DND-41 (cell line): ENCODE measurements around the gene FAM174A.
A peak's percentile ranks its signal among the peaks of the same experiment; 100 is the strongest.

Source experiments
- ATAC-seq: fragments of 200-7000 bp; cut with Tn5 transposase; 3 replicates; pipeline ENCODE4 v1.9.1; 2021; ENCODE audit warnings: low read depth; ENCODE audit not compliant: insufficient read depth
- DNase-seq: peaks from one replicate; pipeline ENCODE4 v3.0.0-alpha.2; 2020
- H2AFZ ChIP-seq: 2 replicates; pipeline ENCODE4 v1.6.0; 2012; ENCODE audit warnings: low read depth, low read length
- H3K27ac ChIP-seq: 2 replicates; pipeline ENCODE4 v1.5.1; 2012; ENCODE audit warnings: low read length, inconsistent platforms
- H3K27me3 ChIP-seq: fragments of 200-600 bp; sonication (generic); 2 replicates; pipeline ENCODE4 v1.6.0; 2012; ENCODE audit warnings: low read length, mild to moderate bottlenecking, inconsistent platforms; ENCODE audit not compliant: insufficient read depth, poor library complexity
- H3K36me3 ChIP-seq: 2 replicates; pipeline ENCODE4 v1.5.1; 2012; ENCODE audit warnings: low read length, inconsistent platforms; ENCODE audit not compliant: insufficient read depth
- H3K4me1 ChIP-seq: 2 replicates; pipeline ENCODE4 v1.5.1; 2012; ENCODE audit warnings: mild to moderate bottlenecking, low read length; ENCODE audit not compliant: insufficient read depth
- H3K4me2 ChIP-seq: 2 replicates; pipeline ENCODE4 v1.6.0; 2012; ENCODE audit warnings: mild to moderate bottlenecking, moderate library complexity, low read length, inconsistent platforms; ENCODE audit not compliant: insufficient read depth
- H3K4me3 ChIP-seq, 2 experiments: fragments of 200-600 bp in 1 of 2; shearing (Covaris generic) in 1 of 2; 2 replicates each; pipeline ENCODE4 v1.5.1; 2012 to 2016; ENCODE audit warnings: inconsistent platforms in 2 of 2, low read length in 2 of 2, mild to moderate bottlenecking in 2 of 2, low read depth in 1 of 2, moderate library complexity in 1 of 2
- H3K79me2 ChIP-seq: 2 replicates; pipeline ENCODE4 v1.6.0; 2012; ENCODE audit warnings: low read length, inconsistent platforms; ENCODE audit not compliant: insufficient read depth
- H3K9ac ChIP-seq: 2 replicates; pipeline ENCODE4 v1.6.0; 2012; ENCODE audit warnings: low read depth, mild to moderate bottlenecking, inconsistent platforms, low read length, moderate library complexity
- H3K9me3 ChIP-seq: 2 replicates; pipeline ENCODE4 v1.5.1; 2012; ENCODE audit warnings: low read length, moderate library complexity, mild to moderate bottlenecking, inconsistent platforms; ENCODE audit not compliant: insufficient read depth, severe bottlenecking
- H4K20me1 ChIP-seq: 2 replicates; pipeline ENCODE4 v1.6.0; 2012; ENCODE audit warnings: low read length; ENCODE audit not compliant: insufficient read depth
- CTCF ChIP-seq: IDR thresholded peaks from 2 replicates; pipeline ENCODE4 v1.5.1; 2012; ENCODE audit warnings: borderline replicate concordance, low read length, moderate library complexity, mild to moderate bottlenecking; ENCODE audit not compliant: poor library complexity, severe bottlenecking; ENCODE audit errors: extremely low read depth
- EZH2 ChIP-seq: IDR thresholded peaks from 3 replicates; pipeline ENCODE4 v1.6.1; 2012; ENCODE audit warnings: borderline replicate concordance, low read depth, mild to moderate bottlenecking, moderate library complexity, low read length, inconsistent platforms; ENCODE audit not compliant: severe bottlenecking

FAM174A gene

GRCh38 chr5:100519075-100519474 is 16.1 kb upstream of the FAM174A start:
- no peak for ATAC-seq
- no peaks in the 10 kb centered on the region for H3K9me3 ChIP-seq
- no peaks in the 10 kb centered on the region for H3K36me3 ChIP-seq
- H3K79me2 ChIP-seq: no peaks in the 10 kb centered on the region
- no peak for DNase-seq
- no peak overlapping the region for H3K27ac ChIP-seq
- TF ChIP-seq CTCF (no peak), EZH2 (no peak)
- peaks cover 15% of the 10 kb centered on the region for H3K4me1 ChIP-seq
- H3K27me3 ChIP-seq: no peaks in the 10 kb centered on the region
- no peak overlapping the region for H3K4me3 ChIP-seq
- no peak overlapping the region for H3K4me2 ChIP-seq
- no peak overlapping the region for H2AFZ ChIP-seq
- no peaks in the 10 kb centered on the region for H4K20me1 ChIP-seq
- H3K9ac ChIP-seq: no peak overlapping the region

GRCh38 chr5:100520348-100520747 is 14.8 kb upstream of the FAM174A start:
- Histone ChIP-seq H3K27me3 (no peaks in the 10 kb centered on the region), H3K27ac (no peak overlapping the region), H3K4me1 (peaks cover 15% of the 10 kb centered on the region), H3K4me2 (no peak overlapping the region), H3K4me3 (no peak overlapping the region), H4K20me1 (no peaks in the 10 kb centered on the region), H2AFZ (no peak overlapping the region), H3K9me3 (no peaks in the 10 kb centered on the region), H3K9ac (no peak overlapping the region), H3K79me2 (no peaks in the 10 kb centered on the region), H3K36me3 (no peaks in the 10 kb centered on the region)
- DNase-seq: no peak
- TF ChIP-seq EZH2 (no peak), CTCF (peak; percentile 20)
- ATAC-seq: no peak

- peaks cover 14% of the 10 kb centered on the region for H3K79me2 ChIP-seq
- peak overlapping the region; percentile 97; the same call in 1 of the 2 replicates for H3K4me2 ChIP-seq
- H3K27me3 ChIP-seq: no peaks in the 10 kb centered on the region
- H3K4me1 ChIP-seq: peaks cover 36% of the 10 kb centered on the region
- no peaks in the 10 kb centered on the region for H3K36me3 ChIP-seq
- TF ChIP-seq EZH2 (no peak), CTCF (no peak)
- no peak overlapping the region for H3K4me3 ChIP-seq
- no peaks in the 10 kb centered on the region for H4K20me1 ChIP-seq
- no peaks in the 10 kb centered on the region for H3K9me3 ChIP-seq
- no peak overlapping the region for H2AFZ ChIP-seq
- DNase-seq (no peak), ATAC-seq (no peak)
- no peak overlapping the region for H3K9ac ChIP-seq
- no peak overlapping the region for H3K27ac ChIP-seq
Observed at GRCh38 chr5:100537946-100538345, 2.8 kb downstream of the FAM174A start.

GRCh38 chr5:100539519-100539918 is 4.3 kb downstream of the FAM174A start:
- ATAC-seq: no peak
- Histone ChIP-seq H3K4me2 (0 out of 2 replicates have a peak overlapping the region, but pooled peaks have one; percentile 2), H3K79me2 (peaks cover 14% of the 10 kb centered on the region)

More at GRCh38 chr5:100539519-100539918, 4.3 kb downstream of the FAM174A start:
- H3K27me3 ChIP-seq: no peaks in the 10 kb centered on the region
- no peaks in the 10 kb centered on the region for H4K20me1 ChIP-seq
- no peak overlapping the region for H3K9ac ChIP-seq
- no peak overlapping the region for H2AFZ ChIP-seq
- H3K4me1 ChIP-seq: peaks cover 28% of the 10 kb centered on the region
- H3K27ac ChIP-seq: no peak overlapping the region
- no peak overlapping the region for H3K4me3 ChIP-seq
- no peaks in the 10 kb centered on the region for H3K9me3 ChIP-seq
- no peak for DNase-seq
- no peaks in the 10 kb centered on the region for H3K36me3 ChIP-seq
- no peak for TF ChIP-seq CTCF
- TF ChIP-seq EZH2: no peak
